Kidney (tissue), 14 donors: ENCODE measurements around the gene LIMS2. TPM values are rescaled to one million over a fixed set of nuclear protein-coding genes. Genes with fewer than 3 reads are reported as not detected.

Source experiments
- DNase-seq, 5 donors: peaks; one replicate each; pipeline ENCODE4 v3.0.0-alpha.2; 2013 to 2020
- FAIRE-seq: peaks from 2 replicates; lab custom pipeline; 2012; peaks lifted over from hg19 to GRCh38; lab: Jason Lieb, UNC
- H3K27ac ChIP-seq, 2 donors: one replicate each; pipeline ENCODE4 v1.7.0; 2013; ENCODE audit warnings: low read depth in 2 of 2, low read length in 2 of 2, inconsistent platforms in 1 of 2
- H3K27me3 ChIP-seq: one replicate; pipeline ENCODE4 v1.7.1; 2013; ENCODE audit warnings: low read length, inconsistent platforms; ENCODE audit not compliant: control insufficient read depth, insufficient read depth
- H3K36me3 ChIP-seq, 3 donors: one replicate each; pipeline versions ENCODE4 v1.7.0 to v1.7.1; 2013; ENCODE audit warnings: low read length in 3 of 3, control low read depth in 1 of 3, inconsistent platforms in 1 of 3; ENCODE audit not compliant: insufficient read depth in 3 of 3, control insufficient read depth in 2 of 3
- H3K4me1 ChIP-seq, 3 donors: one replicate each; pipeline versions ENCODE4 v1.7.0 to v1.7.1; 2013; ENCODE audit warnings: low read length in 3 of 3, inconsistent platforms in 1 of 3, low read depth in 1 of 3; ENCODE audit not compliant: control insufficient read depth in 2 of 3, insufficient read depth in 2 of 3
- H3K4me3 ChIP-seq, 3 donors: one replicate each; pipeline versions ENCODE4 v1.7.0 to v1.8.1; 2013; ENCODE audit warnings: low read length in 3 of 3, control low read depth in 1 of 3, inconsistent platforms in 1 of 3
- H3K9ac ChIP-seq, 3 donors: one replicate each; pipeline versions ENCODE4 v1.7.0 to v1.7.1; 2013; ENCODE audit warnings: low read length in 3 of 3, control low read depth in 1 of 3, inconsistent platforms in 1 of 3
- H3K9me3 ChIP-seq, 3 donors: one replicate each; pipeline versions ENCODE4 v1.7.0 to v1.7.1; 2013; ENCODE audit warnings: low read length in 3 of 3, control low read depth in 1 of 3, inconsistent platforms in 1 of 3; ENCODE audit not compliant: control insufficient read depth in 2 of 3, insufficient read depth in 1 of 3
- intact Hi-C: fragments of 100-400 bp; cut with DNase I; formaldehyde crosslinking; loops from one replicate; pipeline ENCODE4 v1.11.1; 2022
- polyA plus RNA-seq: library from polyadenylated mRNA; stranded (reverse); fragments of 350-450 nt; fragmentation: Illumina TruSeq; extraction: RNeasy Lipid Tissue Mini Kit (QIAGEN cat#74804); gene quantifications from one replicate; pipeline ENCODE4 v1.2.3, GENCODE V29; 2014; ENCODE audit warnings: low read depth, low replicate concordance; ENCODE audit not compliant: insufficient read depth
- total RNA-seq: library from RNA; stranded (reverse); fragmentation: NEBNext Ultra II Directional; extraction: Animal tissue kit (Norgen Biotek cat#: 25700); gene quantifications from one replicate; pipeline ENCODE4 v1.2.1, GENCODE V29; 2021
- TF ChIP-seq, protein P1 (sequence below): IDR thresholded peaks from 3 replicates; pipeline ENCODE4 v1.5.1; 2012; ENCODE audit warnings: mild to moderate bottlenecking, moderate library complexity, borderline replicate concordance; ENCODE audit not compliant: insufficient read depth; ENCODE audit errors: extremely low read depth
- donor health status: control.
- donor health status: control.
- donor health status: control.
- donor health status: control.
- donor health status: control.
- donor health status: DM: yes; HTN: yes; CAD: no.
- donor health status: Normal renal cell carcinoma (clear cell type).

The LIMS2 gene
- total and polyA plus RNA-seq, 2 donors from 2014 or later = 101 to 107 TPM

- H3K9ac ChIP-seq = no peak overlapping the region
- no peaks in the 10 kb centered on the region for H3K36me3 ChIP-seq
- FAIRE-seq (no peak), DNase-seq (no peak)
- no peak overlapping the region for H3K4me3 ChIP-seq
- no peak overlapping the region for H3K27ac ChIP-seq
- intact Hi-C loops = no loop called here
- peaks cover 0 to 2% (median 0%) of the 10 kb centered on the region in 3 donors for H3K9me3 ChIP-seq
- no peaks in the 10 kb centered on the region for H3K27me3 ChIP-seq
- peaks cover 0 to 2% (median 0%) of the 10 kb centered on the region in 3 donors for H3K4me1 ChIP-seq
- TF ChIP-seq, protein P1, sequence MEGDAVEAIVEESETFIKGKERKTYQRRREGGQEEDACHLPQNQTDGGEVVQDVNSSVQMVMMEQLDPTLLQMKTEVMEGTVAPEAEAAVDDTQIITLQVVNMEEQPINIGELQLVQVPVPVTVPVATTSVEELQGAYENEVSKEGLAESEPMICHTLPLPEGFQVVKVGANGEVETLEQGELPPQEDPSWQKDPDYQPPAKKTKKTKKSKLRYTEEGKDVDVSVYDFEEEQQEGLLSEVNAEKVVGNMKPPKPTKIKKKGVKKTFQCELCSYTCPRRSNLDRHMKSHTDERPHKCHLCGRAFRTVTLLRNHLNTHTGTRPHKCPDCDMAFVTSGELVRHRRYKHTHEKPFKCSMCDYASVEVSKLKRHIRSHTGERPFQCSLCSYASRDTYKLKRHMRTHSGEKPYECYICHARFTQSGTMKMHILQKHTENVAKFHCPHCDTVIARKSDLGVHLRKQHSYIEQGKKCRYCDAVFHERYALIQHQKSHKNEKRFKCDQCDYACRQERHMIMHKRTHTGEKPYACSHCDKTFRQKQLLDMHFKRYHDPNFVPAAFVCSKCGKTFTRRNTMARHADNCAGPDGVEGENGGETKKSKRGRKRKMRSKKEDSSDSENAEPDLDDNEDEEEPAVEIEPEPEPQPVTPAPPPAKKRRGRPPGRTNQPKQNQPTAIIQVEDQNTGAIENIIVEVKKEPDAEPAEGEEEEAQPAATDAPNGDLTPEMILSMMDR = no peak
Measured at GRCh38 chr2:127610561-127610960, 64.8 kb downstream of the LIMS2 start.

GRCh38 chr2:127609818-127610217 lies 65.5 kb downstream of the LIMS2 start:
- H3K27me3 ChIP-seq = no peaks in the 10 kb centered on the region
- intact Hi-C loops = no loop called here
- DNase-seq = peak in 1 of 5 donors; percentile 18
- TF ChIP-seq, protein P1 = no peak
- peaks cover 0 to 2% (median 0%) of the 10 kb centered on the region in 3 donors for H3K9me3 ChIP-seq
- H3K36me3 ChIP-seq = no peaks in the 10 kb centered on the region
- H3K4me1 ChIP-seq = peaks cover 0 to 2% (median 0%) of the 10 kb centered on the region in 3 donors
- FAIRE-seq = no peak
- no peak overlapping the region for H3K27ac ChIP-seq
- no peak overlapping the region for H3K4me3 ChIP-seq
- H3K9ac ChIP-seq = no peak overlapping the region

DNA sequence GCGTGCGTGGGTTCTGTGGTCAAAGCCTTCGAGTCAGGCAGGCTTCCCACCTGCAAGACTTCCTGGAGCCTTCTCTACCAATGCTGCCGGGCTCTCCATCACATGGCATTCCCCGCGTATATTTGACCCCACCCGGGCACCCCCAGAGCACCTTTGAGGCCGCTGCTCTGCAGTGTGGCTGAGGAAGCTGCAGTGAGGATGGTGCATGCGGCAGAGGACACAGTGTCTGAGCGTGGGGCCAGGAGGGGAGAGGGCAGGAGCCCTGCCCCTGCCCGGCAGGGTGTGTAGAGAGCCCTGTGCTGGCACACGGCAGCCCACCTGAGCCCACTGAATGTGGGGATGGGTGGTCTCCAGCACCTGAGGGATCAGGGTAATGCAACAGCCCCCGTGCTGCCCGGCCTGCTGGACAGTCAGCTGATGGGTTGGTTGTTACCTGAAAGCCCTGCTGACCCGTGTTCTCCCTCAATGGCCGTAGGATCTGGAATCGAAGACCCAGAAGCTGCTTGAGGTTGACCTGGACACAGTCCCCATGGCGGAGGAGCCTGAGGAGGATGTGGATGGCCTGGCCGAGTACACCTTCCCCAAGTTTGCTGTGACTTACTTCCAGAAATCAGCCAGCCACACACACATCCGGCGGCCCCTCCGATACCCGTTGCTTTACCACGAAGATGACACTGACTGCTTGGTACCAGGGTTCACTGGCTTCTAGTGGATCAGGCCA lies 66.1 kb downstream of the LIMS2 start:
- FAIRE-seq (no peak), DNase-seq (no peak)
- H3K4me3 ChIP-seq = no peak overlapping the region
- H3K4me1 ChIP-seq = peaks cover 0 to 2% (median 0%) of the 10 kb centered on the region in 3 donors
- H3K9ac ChIP-seq = no peak overlapping the region
- no peaks in the 10 kb centered on the region for H3K36me3 ChIP-seq
- H3K9me3 ChIP-seq = peaks cover 0 to 1% (median 0%) of the 10 kb centered on the region in 3 donors
- TF ChIP-seq, protein P1 = no peak
- H3K27ac ChIP-seq = no peak overlapping the region
- no peaks in the 10 kb centered on the region for H3K27me3 ChIP-seq
- intact Hi-C loops = no loop called here
